Caco-2 (cell line): ENCODE results near the gene VAPB. TPM values are rescaled to one million over a fixed set of nuclear protein-coding genes. Genes with fewer than 3 reads are reported as not detected.

Source experiments
- BruUV-seq: library from RNA; stranded (reverse); fragments of 400-500 nt; replicated peaks from 2 replicates; lab custom pipeline; 2021; lab: Mats Ljungman, UMichigan
- CTCF ChIA-PET: fragments of 300-600 bp; sonication (Branson Sonifier 250); formaldehyde crosslinking; loops from one replicate; lab custom pipeline; 2022; ENCODE audit warnings: antibody characterized with exemption; lab: Charles Lee
- POLR2A ChIA-PET: fragments of 300-600 bp; sonication (Branson Sonifier 250); formaldehyde crosslinking; loops from one replicate; lab custom pipeline; 2022; ENCODE audit warnings: antibody characterized with exemption; lab: Charles Lee
- DNase-seq, 2 experiments: peaks; one replicate each; pipeline versions ENCODE4 v3.0.0 to v3.0.0-alpha.2; 2020 to 2022
- H3K27me3 ChIP-seq: replicated peaks from 2 replicates; pipeline ENCODE4 v1.6.0; 2011; ENCODE audit warnings: low read length; ENCODE audit not compliant: control insufficient read depth, insufficient read depth
- H3K36me3 ChIP-seq: 2 replicates; pipeline ENCODE4 v1.5.1; 2011; ENCODE audit warnings: low read length; ENCODE audit not compliant: control insufficient read depth, insufficient read depth
- H3K4me1 ChIP-seq: fragments of 250-450 bp; sonication (Bioruptor Pico); 2 replicates; pipeline ENCODE4 v1.5.1; 2020; ENCODE audit warnings: mild to moderate bottlenecking
- H3K4me3 ChIP-seq: 2 replicates; pipeline ENCODE4 v1.5.1; 2011; ENCODE audit warnings: low read depth, mild to moderate bottlenecking, control low read depth, low read length
- H3K9me3 ChIP-seq: fragments of 250-450 bp; sonication (Bioruptor Pico); 2 replicates; pipeline ENCODE4 v1.5.1; 2020; ENCODE audit warnings: mild to moderate bottlenecking, moderate library complexity
- H3K27ac Mint-ChIP-seq: one replicate; pipeline ENCODE4 v1.8.0; 2022; ENCODE audit warnings: mixed read lengths; ENCODE audit not compliant: unreplicated experiment
- H3K27me3 Mint-ChIP-seq: one replicate; pipeline ENCODE4 v1.8.0; 2022; ENCODE audit warnings: mixed read lengths; ENCODE audit not compliant: insufficient read depth, unreplicated experiment
- H3K36me3 Mint-ChIP-seq: one replicate; pipeline ENCODE4 v1.8.0; 2022; ENCODE audit warnings: mild to moderate bottlenecking, mixed read lengths; ENCODE audit not compliant: insufficient read depth, unreplicated experiment
- H3K4me1 Mint-ChIP-seq: one replicate; pipeline ENCODE4 v1.8.0; 2022; ENCODE audit warnings: low read depth, mixed read lengths; ENCODE audit not compliant: unreplicated experiment
- H3K4me3 Mint-ChIP-seq: one replicate; pipeline ENCODE4 v1.8.0; 2022; ENCODE audit warnings: mild to moderate bottlenecking, moderate library complexity, mixed read lengths; ENCODE audit not compliant: unreplicated experiment
- H3K9me3 Mint-ChIP-seq: one replicate; pipeline ENCODE4 v1.8.0; 2022; ENCODE audit warnings: mixed read lengths; ENCODE audit not compliant: unreplicated experiment
- intact Hi-C: fragments of 100-400 bp; cut with micrococcal nuclease; formaldehyde crosslinking; loops from one replicate; pipeline ENCODE4 v1.10.0; 2022; ENCODE audit not compliant: unreplicated experiment
- total RNA-seq: library from RNA; stranded (reverse); gene quantifications from 2 replicates; pipeline ENCODE4 v1.2.3, GENCODE V29; 2022
- TF ChIP-seq, protein P1 (sequence below), 2 experiments: fragments of 200-600 bp in 1 of 2; IDR thresholded peaks; 1 replicate in 1 of 2; 2 replicates in 1 of 2; pipeline versions ENCODE4 v1.5.1 to v1.8.0; 2011 to 2022; ENCODE audit warnings: antibody characterized with exemption in 1 of 2, control low read depth in 1 of 2, inconsistent platforms in 1 of 2, low read depth in 1 of 2, low read length in 1 of 2, mild to moderate bottlenecking in 1 of 2, moderate library complexity in 1 of 2; ENCODE audit not compliant: insufficient read depth in 1 of 2, severe bottlenecking in 1 of 2, unreplicated experiment in 1 of 2

Gene VAPB
- total RNA-seq, 1 experiment from 2014 or later = 186 TPM

DNA sequence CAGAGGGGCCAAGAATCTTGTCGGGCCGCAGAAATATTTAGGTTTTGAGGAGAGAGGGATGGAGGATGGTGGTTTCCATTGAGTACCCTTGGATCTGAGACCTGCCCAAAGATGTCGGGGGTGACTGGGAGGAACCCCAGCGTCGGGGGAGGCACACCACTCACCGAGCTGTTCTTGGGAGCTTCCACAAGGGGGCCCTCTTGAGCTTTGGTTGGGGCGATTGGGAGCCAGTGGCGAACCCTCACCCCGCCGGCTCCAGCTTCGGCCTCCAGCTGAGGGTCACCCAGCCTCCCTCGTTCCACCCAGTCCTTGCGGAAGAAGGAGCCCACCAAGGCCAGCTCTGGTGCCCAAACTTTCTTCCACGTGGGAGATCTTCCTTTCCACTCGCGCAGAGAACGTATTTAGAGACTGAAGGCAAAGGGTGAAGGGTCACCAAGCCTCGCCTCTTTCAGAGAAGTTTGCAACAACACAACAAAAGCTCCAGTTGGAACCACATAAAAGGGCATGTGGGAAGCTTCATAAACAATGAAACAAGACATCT lies 92.5 kb downstream of the VAPB start:
- Histone ChIP-seq H3K4me3 (no peak overlapping the region), H3K27me3 (no peaks in the 10 kb centered on the region), H3K4me1 (no peaks in the 10 kb centered on the region), H3K36me3 (no peaks in the 10 kb centered on the region), H3K9me3 (peaks cover 29% of the 10 kb centered on the region)
- Mint-ChIP-seq H3K36me3 (no peaks in the 10 kb centered on the region), H3K4me1 (no peaks in the 10 kb centered on the region), H3K9me3 (peaks cover 45% of the 10 kb centered on the region), H3K27ac (no peak overlapping the region), H3K4me3 (no peak overlapping the region), H3K27me3 (peaks cover 3% of the 10 kb centered on the region)
- BruUV-seq = no TSS peak
- intact Hi-C loops = loop anchor here (5.0 kb wide), 1 partner anchor 156 kb away; no protein-coding TSS in a partner anchor
- ChIA-PET POLR2A (no interaction called here), CTCF (interaction anchor here (0.5 to 1.5 kb wide), 8 partner anchors 151 to 1650 kb away, joined by 3 to 10 read pairs (median 4); partner anchors contain the start of gene STX16)
- TF ChIP-seq, protein P1, sequence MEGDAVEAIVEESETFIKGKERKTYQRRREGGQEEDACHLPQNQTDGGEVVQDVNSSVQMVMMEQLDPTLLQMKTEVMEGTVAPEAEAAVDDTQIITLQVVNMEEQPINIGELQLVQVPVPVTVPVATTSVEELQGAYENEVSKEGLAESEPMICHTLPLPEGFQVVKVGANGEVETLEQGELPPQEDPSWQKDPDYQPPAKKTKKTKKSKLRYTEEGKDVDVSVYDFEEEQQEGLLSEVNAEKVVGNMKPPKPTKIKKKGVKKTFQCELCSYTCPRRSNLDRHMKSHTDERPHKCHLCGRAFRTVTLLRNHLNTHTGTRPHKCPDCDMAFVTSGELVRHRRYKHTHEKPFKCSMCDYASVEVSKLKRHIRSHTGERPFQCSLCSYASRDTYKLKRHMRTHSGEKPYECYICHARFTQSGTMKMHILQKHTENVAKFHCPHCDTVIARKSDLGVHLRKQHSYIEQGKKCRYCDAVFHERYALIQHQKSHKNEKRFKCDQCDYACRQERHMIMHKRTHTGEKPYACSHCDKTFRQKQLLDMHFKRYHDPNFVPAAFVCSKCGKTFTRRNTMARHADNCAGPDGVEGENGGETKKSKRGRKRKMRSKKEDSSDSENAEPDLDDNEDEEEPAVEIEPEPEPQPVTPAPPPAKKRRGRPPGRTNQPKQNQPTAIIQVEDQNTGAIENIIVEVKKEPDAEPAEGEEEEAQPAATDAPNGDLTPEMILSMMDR (IDR thresholded peaks at IDR 0.05; ENCODE audit: insufficient read depth in 1 of 2, low read depth in 1 of 2, low read length in 1 of 2, severe bottlenecking in 1 of 2, unreplicated experiment in 1 of 2) = peak; percentile 26 to 78
- DNase-seq = peak; percentile 60 to 74

DNA sequence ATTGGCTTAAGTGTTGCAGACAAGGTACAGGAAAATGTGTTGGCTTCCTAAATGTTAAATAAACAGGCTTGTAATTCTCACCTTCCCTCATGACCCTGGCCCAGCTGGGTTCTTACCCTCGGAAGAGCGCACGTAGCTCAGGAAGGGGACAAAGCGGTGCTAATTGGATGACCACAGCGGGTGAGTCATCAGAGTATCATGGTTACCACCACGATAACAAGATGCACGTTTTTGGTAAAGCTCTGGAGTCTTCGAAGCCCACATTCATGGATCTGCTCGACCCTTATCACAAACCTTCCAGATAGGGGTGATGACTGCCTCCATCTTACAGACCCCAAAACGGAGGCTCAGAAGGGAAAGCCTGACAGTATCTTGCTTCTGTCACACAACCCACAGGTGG lies 93.4 kb downstream of the VAPB start:
- H3K9me3 Mint-ChIP-seq = peaks cover 40% of the 10 kb centered on the region
- no peaks in the 10 kb centered on the region for H3K36me3 ChIP-seq
- H3K36me3 Mint-ChIP-seq = no peaks in the 10 kb centered on the region
- TF ChIP-seq, protein P1 (IDR thresholded peaks at IDR 0.05; ENCODE audit: insufficient read depth in 1 of 2, low read depth in 1 of 2, low read length in 1 of 2, severe bottlenecking in 1 of 2, unreplicated experiment in 1 of 2) = no peak
- no peak overlapping the region for H3K4me3 ChIP-seq
- no peak for DNase-seq
- no peaks in the 10 kb centered on the region for H3K27me3 ChIP-seq
- BruUV-seq = no TSS peak
- H3K4me3 Mint-ChIP-seq = no peak overlapping the region
- ChIA-PET POLR2A (no interaction called here), CTCF (interaction anchor here (1.4 to 1.5 kb wide), 2 partner anchors 169 to 357 kb away, joined by 7 to 10 read pairs; partner anchors contain the start of gene STX16)
- H3K27me3 Mint-ChIP-seq = peaks cover 3% of the 10 kb centered on the region
- H3K27ac Mint-ChIP-seq = no peak overlapping the region
- no peaks in the 10 kb centered on the region for H3K4me1 Mint-ChIP-seq
- H3K9me3 ChIP-seq = peaks cover 37% of the 10 kb centered on the region
- H3K4me1 ChIP-seq = no peaks in the 10 kb centered on the region
- intact Hi-C loops = loop anchor here (5.0 kb wide), 1 partner anchor 155 kb away; no protein-coding TSS in a partner anchor

DNA sequence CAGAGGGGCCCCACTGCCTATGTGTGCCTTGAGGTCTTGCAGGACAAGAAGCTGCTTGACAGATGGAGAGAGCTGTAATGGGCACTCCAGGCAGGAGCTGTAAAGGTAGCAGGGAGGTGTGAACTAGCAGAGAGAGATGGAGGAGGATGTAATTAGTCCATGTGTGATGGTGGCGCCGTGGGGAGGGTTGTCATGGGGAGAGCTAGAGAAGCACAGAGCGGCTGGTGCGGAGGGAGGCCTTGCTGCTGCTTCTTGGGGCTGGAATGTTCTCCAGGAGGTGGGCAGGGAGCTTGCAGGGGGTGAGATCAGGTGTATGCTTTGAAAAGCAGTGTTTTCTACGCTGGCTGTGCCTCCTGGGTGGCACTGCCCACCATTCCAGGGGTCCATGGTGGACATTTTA lies 94.0 kb downstream of the VAPB start:
- H3K4me1 Mint-ChIP-seq = no peaks in the 10 kb centered on the region
- TF ChIP-seq, protein P1 (IDR thresholded peaks at IDR 0.05; ENCODE audit: insufficient read depth in 1 of 2, low read depth in 1 of 2, low read length in 1 of 2, severe bottlenecking in 1 of 2, unreplicated experiment in 1 of 2) = no peak
- BruUV-seq = no TSS peak
- H3K27ac Mint-ChIP-seq = no peak overlapping the region
- peak in 1 of 2 experiments; percentile 32 for DNase-seq
- ChIA-PET CTCF (no interaction called here), POLR2A (no interaction called here)
- no peaks in the 10 kb centered on the region for H3K36me3 Mint-ChIP-seq
- H3K27me3 Mint-ChIP-seq = peaks cover 3% of the 10 kb centered on the region
- peaks cover 34% of the 10 kb centered on the region for H3K9me3 Mint-ChIP-seq
- H3K4me3 Mint-ChIP-seq = no peak overlapping the region
- intact Hi-C loops = loop anchor here (5.0 kb wide), 1 partner anchor 154 kb away; no protein-coding TSS in a partner anchor
- Histone ChIP-seq H3K9me3 (peaks cover 32% of the 10 kb centered on the region), H3K27me3 (no peaks in the 10 kb centered on the region), H3K4me3 (no peak overlapping the region), H3K4me1 (no peaks in the 10 kb centered on the region), H3K36me3 (no peaks in the 10 kb centered on the region)
